HG03095 (cell line): Measurements from ENCODE around the gene TRMT1.
A peak's percentile ranks its signal among the peaks of the same experiment; 100 is the strongest.

Experiments
- ATAC-seq: cut with Tn5 transposase; IDR thresholded peaks from one replicate; pipeline ENCODE4 v1.9.1; 2021; ENCODE audit warnings: moderate library complexity; ENCODE audit not compliant: unreplicated experiment

TRMT1 gene

DNA sequence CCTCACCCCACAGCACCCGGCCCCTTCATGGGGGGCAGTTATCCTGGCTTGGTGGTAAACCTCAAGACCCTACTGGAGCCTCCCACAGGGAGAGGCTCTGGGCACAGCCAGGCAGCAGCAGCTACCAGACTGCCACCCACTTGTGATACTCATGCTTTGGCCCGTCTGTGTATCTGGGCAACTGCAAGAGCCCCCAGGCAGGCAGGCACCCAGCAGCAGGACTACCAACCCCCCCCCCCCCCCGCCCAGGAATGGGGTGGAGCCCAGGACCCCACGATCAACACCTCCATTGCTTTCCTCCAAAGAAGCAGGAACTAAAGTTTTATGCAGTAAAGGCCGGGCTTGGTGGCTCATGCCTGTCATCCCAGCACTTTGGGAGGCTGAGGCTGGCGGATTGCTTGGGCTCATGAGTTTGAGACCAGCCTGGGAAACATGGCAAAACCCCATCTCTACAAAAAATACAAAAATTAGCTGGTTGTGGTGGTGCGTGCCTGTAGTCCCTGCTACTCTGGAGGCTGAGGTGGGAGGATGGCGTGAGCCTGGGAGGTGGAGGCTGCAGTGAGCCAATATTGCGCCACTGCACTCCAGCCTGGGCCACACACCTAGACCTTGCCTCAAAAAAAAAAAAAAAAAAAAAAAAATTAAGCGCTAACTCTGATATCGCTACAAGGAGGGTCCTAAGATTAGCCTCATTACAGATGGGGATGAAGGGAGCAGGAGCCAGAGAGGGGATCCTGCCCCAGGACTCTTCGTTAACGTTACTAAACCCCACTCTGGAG, 12.8 kb downstream of the TRMT1 start:
- ATAC-seq: no peak

DNA sequence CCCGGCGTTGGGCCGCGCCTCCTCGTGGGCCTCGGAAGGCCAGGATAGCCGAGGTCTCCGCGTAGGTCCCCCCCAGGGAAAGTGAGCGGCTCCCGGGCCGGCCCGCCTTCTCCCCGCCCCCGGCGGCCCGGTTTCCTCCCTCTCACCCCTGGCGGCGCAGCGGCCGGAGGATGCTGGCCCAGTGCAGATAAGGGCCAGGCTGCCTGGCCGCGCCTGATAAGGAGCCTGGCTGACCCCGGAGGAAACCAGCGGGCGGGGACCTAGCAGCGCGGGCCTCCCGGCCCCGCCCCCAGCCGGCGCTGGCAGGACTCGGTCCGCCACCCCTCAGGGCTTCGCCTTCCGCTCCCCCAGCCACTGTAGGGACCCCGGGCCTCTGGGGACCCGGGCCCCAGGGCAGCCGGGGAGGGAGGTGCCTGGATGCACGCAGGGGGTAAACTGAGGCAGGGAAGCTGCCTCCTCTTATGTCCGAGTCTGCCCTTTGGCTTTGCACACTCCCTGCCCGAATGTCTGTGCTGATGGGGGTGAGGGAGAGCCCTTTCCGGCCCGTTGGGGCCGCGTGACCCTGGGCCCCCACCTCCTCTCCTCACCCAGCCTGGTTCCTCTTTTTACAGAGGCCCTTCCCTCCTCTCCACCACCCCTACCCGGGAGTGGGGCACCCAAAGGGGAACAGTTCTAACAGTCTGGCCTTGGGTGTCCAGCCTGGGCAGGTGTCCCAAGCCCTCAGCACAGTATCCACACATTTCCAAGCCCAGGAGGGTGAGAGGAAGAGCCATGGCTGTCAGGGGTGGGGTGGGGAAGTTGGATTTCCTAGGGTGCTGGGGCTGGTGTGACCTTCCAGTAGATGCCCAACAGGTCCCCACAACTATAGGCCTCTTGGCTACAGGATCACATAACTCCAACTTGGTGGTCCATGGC, 13.6 kb downstream of the TRMT1 start, which contains the start of gene LYL1:
TSS of gene LYL1 (minus strand) at position 193 of the 915 bp plus-strand sequence. CDS start 1,687 bp downstream, outside the sequence.
- peak; percentile 38 for ATAC-seq

DNA sequence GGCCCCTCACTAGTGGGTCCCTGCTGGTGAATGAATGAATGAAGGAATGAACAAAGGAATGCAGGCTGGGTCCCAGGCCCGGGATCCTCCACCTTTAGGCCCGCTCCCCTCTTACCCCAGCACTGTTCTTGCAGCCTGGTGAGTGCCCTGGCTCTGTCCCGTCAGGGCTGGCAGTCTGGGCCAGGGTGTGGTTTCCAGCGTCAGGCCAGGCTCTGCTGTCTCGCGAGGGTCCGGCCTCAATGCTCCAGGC, 14.2 kb downstream of the TRMT1 start:
- ATAC-seq: no peak

DNA sequence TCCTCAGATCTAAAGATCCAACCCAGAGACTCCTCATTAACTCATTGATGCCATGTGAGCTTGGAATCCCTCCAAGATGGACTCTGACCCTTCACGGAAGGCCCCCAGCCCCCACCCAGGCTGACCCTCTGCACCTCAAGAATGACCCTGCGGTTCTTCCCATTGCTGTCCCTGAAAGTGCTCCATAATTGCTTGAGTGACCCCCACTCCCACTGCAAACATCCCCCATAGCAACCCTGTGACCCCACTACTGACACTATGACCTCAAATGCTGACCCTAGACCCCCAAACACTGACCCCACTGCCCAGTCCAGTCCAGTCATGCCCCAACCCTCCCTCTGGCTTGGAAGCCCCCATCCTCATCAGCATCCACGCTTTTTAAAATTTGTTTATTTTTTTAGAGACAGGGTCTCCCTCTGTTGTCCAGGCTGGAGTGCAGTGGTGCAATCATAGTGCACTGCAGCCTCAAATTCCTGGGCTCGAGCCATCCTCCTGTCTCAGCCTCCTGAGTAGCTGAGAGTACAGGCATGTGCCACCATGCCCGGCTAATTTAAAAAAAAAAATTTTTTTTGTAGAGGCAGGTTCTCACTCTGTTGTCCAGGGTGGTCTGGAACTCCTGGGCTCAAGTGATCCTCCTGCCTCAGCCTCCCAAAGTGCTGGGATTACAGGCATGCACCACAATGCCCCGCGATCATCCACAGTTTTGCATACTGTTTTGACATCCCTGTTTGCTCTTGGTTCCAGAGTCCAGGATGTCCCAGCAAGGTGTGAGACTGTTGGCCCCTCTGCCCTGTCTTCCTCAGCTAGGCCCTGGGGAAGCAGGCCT, 14.7 kb downstream of the TRMT1 start:
- ATAC-seq: no peak

DNA sequence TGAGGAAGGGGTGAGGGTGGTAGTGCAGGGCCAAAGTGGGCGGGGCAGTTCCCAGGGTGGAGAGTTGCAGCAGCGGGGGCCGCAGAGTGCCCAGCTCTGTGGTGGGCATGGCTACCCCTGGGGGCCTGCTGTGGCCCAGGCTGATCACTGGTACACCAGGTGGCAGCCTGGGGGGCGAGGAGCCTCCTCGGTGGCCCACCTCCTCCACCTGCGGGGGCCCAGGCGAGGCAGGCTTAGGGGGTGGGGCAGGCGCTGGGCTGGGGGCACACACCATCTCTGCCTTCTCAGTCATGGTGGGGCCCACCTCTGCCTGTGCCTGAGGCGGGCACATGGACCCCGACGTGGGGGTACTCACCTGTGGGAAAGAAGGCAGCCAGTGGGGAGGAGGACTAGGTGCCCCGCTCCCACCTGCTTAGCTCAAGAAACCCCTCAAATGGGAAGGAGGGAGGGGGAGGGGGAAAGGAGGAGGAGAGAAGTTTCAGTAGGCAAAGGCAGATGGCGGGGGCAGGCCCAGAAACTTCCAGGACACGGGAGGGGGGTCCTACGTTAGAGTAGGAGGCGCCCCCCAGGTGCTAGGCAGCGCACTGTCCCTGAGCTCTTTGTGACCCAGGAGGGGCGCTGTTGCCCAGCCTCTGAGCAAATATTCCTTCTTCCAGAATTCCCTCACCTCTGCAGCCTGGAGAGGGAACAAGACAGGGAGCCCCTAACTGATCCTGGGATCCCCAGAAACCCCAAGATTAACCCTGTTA, 15.5 kb downstream of the TRMT1 start:
- no peak for ATAC-seq

- ATAC-seq: no peak
Observed at GRCh38 chr19:13100031-13100588, 16.4 kb downstream of the TRMT1 start.

DNA sequence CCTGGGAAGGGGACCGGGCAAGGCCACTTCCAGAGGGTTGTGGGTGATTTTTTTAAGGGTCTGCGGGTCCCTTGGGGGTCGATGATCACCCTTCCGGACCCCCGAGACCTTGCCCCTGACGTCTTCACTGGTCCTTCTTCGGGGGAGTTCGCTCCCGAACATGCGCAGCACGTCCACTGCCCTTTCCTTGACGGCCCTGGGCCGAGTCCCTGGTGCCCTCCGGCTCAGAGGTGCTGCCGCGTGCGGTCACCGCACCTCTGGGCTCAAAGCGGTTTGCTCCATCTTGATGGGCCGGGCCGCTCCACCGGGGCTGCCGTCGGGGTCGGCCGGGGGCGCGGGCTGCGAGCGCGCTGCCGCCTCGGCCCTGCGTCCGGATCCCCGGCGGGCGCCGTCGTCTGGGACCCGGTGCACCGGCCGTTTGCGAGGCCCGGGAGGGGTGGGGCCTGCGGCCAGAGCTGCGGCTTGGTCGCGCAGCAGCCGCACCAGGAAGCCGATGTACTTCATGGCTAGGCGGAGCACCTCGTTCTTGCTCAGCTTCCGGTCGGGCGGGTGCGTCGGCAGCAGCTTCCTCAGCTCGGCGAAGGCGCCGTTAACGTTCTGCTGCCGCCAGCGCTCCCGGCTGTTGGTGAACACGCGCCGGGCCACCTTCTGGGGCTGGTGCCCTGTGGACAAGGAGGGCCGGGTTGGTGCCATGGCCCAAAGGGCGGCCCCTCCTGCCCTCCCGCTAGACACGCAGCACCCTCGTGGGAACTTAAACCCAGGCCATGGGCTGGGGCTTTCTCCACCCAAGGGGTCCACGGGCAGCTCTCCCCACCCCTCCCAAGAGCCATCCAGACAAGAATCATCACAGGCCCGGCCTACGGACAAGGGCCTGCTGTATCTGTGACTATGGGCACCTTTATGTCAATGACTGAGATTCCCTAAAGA, 17.2 kb downstream of the TRMT1 start:
- no peak for ATAC-seq

DNA sequence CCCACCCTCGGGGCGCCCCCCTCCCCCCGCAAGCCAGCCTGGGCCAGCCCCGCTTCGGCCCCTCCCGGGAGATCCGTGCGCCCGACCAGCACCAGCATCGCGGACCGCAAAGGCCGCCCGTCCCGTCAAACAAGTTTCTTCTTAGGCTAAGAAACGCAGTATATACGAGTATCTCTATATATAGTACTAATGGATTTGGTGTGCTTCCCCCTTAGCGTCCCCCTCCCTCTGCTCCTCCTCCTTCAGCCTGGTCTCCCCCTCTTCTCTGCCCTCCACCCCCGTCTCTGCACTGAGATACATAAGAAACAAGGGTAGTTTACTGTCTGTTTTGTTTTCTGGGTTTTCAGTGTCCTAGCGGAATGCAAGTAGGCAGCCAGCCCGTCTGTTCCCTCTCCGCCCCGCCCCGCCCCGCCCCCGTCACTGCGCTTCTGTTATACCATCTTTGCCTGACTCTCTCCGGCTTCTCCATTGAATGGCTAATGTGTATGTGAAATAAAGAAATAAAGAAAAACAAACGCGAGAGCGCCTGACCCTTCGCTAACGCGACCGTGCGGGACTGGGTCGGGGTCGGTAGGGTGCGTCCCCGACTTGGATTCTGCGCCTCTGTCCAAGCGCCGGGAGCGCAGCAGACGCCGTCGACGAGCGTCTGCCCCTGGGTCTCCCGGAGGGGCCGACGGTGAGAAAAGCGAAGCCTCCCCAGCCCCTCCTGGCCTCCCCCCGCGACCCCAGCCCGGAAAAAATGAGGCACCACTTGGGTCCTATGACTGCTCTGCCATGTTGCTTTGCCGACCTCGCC, 18.1 kb downstream of the TRMT1 start:
- ATAC-seq: no peak

DNA sequence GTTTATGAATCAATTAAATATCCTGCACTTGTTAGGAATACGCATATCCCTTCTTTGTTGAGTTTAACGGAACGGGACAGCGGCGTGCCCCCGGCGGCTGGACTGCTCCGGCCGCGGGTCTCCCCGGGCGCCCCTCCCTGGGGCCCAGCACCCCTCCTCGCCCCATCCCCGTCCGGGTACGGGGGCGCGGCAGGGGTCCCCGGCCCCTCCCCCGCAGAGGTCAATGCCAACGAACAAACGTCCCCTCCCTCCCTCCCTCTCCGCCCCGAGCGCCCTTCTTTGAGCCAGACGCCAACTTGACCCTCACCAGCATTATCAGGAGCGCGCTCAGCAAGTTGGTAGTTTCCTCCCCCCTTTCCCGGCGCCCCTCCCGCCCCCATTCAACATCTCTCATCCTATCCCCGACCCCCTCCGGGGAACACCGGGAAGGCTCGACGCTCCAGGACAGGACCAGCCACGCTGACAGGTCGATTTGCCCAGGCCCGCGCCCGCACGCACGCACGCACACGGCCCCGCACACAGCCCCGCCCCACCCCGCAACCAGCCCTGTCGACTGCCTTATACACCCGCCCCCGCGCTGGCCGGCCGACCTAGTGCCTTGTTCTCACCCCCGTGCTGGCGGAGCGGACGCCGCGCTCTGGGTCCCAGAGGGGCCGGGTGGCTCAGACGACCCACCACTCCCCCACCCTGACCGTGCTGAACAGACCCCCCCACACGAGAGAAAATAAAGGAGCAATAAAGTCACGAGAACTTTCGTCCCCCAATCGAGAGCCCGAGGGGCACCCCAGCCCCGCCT, 18.9 kb downstream of the TRMT1 start:
- ATAC-seq: no peak

GRCh38 chr19:13097033-13097462, 19.5 kb downstream of the TRMT1 start:
- ATAC-seq: no peak

- ATAC-seq: no peak
Observed at GRCh38 chr19:13095934-13096927, 20.3 kb downstream of the TRMT1 start.

DNA sequence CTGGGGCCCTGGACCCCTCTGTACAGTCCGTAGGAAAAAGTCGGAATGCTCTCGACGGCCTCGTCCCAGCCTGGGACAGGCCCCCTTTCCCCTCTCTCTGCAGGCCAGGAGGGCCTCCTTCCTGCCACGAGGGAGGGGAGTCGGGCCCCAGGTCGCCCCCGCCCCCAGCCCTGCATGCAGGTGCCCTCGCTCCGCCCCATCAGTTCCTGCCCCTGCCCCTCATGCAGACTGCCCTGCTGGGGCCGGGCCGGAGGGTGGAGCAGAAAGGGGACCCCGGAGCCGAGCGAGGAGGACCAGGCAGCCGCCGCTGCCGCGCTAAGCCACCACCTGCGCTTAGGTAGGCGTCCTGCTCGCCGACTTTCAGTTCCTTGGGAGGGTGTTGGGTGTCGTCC, 21.2 kb downstream of the TRMT1 start:
- no peak for ATAC-seq

GRCh38 chr19:13094771-13095392, 21.7 kb downstream of the TRMT1 start:
- ATAC-seq: no peak

- ATAC-seq: no peak
Observed at GRCh38 chr19:13094106-13094504, 22.4 kb downstream of the TRMT1 start.

DNA sequence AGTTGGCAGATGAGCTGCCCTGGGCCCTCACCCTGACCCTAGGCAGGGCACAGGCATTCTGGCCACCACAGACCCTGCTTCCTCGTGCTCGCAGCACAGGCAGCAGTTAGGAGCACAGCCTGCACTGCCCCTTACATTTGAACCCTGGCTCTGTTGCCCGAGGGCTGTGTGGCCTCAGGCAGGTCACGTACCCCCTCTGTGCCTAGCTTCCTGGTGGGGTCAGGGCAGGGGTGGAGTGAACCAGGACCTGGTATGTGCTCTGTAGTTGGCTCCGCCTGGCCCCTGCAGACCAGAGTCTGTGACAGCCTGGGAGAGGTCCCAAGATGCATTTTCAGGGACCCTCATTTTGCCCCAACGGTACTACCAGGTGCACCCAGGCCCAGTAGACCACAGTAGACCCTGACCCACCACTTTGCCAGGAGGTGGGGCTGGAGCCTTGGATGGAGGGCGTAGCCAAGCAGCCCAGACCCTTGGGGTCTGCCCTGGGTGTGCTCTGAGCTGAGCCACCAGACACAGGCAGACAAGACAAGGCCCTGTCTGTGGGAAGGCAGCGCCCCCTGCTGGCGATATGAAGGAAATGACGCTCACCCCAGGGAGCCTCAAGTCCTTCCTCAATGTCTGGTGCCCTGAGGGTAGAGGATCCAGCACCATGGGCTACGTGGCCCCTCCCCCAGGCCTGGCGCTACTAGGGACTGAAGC, 23.0 kb downstream of the TRMT1 start:
- no peak for ATAC-seq
